ENCODE results near the gene SMO. TPM values are rescaled to one million over a fixed set of nuclear protein-coding genes. Genes with fewer than 3 reads are reported as not detected.
A peak's percentile ranks its signal among the peaks of the same experiment; 100 is the strongest.
"Not testable (repeated sequence)": the region's sequence is repeated elsewhere in the genome, so short reads cannot be mapped to it uniquely, and the experiment has no call there.

The SMO gene
- total RNA-seq, 3 donors from 2014 or later = 0.11 to 0.25 (median 0.18) TPM

DNA sequence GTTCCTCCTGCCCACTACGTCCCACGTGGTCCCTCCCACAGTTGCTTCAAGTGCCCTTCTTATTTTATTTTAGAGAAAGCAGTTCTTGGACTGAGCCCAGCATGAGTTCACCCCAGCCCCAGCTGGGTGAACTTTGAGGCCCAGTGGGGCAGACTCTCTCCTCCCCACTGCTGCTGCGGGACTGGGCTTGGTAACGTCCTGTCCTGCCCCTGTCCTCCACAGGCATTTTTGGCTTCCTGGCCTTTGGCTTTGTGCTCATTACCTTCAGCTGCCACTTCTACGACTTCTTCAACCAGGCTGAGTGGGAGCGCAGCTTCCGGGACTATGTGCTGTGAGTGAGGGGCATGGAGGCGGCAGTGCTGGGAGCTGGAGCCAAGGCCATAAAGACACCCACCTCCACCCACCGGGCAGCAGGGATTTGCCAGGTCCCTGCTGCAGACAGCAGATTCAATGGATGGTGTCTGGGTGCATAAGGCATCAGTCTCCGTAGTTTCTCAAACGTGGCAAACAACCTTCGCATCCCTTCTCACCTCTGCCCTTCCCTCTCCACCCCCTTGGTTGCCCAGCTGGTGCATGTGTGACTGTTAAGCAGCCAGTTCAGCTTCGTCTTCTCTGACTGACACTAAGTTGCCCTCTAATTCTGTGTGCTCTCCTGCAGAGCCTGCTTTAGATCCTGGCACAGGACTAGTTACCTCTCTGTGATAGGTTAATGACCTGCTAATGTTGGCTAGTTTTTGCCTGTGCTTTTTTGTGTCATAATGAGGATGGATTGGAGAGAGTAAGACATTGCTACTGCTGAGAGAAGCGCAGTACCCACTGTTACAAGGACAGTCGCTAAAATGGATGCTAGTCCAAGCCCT lies 20.9 kb downstream of the SMO start:
- H3K9me3 Mint-ChIP-seq = no peaks in the 10 kb centered on the region
- no peak overlapping the region for H3K4me3 Mint-ChIP-seq
- no peaks in the 10 kb centered on the region for H3K27me3 Mint-ChIP-seq (ENCODE audit: low read depth)
- no peaks in the 10 kb centered on the region for H3K4me1 Mint-ChIP-seq (ENCODE audit: low read depth)
- ATAC-seq (no peak), DNase-seq (no peak)
- H3K36me3 Mint-ChIP-seq (ENCODE audit: insufficient read depth) = no peaks in the 10 kb centered on the region

GRCh38 chr7:129210256-129210988 lies 22.0 kb downstream of the SMO start:
- no peaks in the 10 kb centered on the region for H3K4me1 Mint-ChIP-seq (ENCODE audit: low read depth)
- peak; percentile 88 to 90 for ATAC-seq
- no peaks in the 10 kb centered on the region for H3K36me3 Mint-ChIP-seq (ENCODE audit: insufficient read depth)
- H3K4me3 Mint-ChIP-seq = no peak overlapping the region
- no peaks in the 10 kb centered on the region for H3K27me3 Mint-ChIP-seq (ENCODE audit: low read depth)
- DNase-seq = peak; percentile 58
- H3K9me3 Mint-ChIP-seq = no peaks in the 10 kb centered on the region

GRCh38 chr7:129210989-129211312 lies 22.5 kb downstream of the SMO start:
- Mint-ChIP-seq H3K4me1 (ENCODE audit: low read depth) (no peaks in the 10 kb centered on the region), H3K9me3 (no peaks in the 10 kb centered on the region), H3K36me3 (ENCODE audit: insufficient read depth) (no peaks in the 10 kb centered on the region), H3K27me3 (ENCODE audit: low read depth) (no peaks in the 10 kb centered on the region), H3K4me3 (no peak overlapping the region)
- ATAC-seq = no peak
- no peak for DNase-seq

- ATAC-seq = no peak
- no peak for DNase-seq
- Mint-ChIP-seq H3K9me3 (no peaks in the 10 kb centered on the region), H3K27me3 (ENCODE audit: low read depth) (peaks cover 2% of the 10 kb centered on the region), H3K4me3 (no peak overlapping the region), H3K4me1 (ENCODE audit: low read depth) (no peaks in the 10 kb centered on the region), H3K36me3 (ENCODE audit: insufficient read depth) (no peaks in the 10 kb centered on the region)
These were observed 23.7 kb downstream of the SMO start for GRCh38 chr7:129212126-129212525.

GRCh38 chr7:129212596-129212995 lies 24.2 kb downstream of the SMO start:
- DNase-seq = no peak
- Mint-ChIP-seq H3K27me3 (ENCODE audit: low read depth) (peaks cover 4% of the 10 kb centered on the region), H3K4me1 (ENCODE audit: low read depth) (no peaks in the 10 kb centered on the region), H3K4me3 (no peak overlapping the region), H3K36me3 (ENCODE audit: insufficient read depth) (no peaks in the 10 kb centered on the region), H3K9me3 (no peaks in the 10 kb centered on the region)
- no peak for ATAC-seq

DNA sequence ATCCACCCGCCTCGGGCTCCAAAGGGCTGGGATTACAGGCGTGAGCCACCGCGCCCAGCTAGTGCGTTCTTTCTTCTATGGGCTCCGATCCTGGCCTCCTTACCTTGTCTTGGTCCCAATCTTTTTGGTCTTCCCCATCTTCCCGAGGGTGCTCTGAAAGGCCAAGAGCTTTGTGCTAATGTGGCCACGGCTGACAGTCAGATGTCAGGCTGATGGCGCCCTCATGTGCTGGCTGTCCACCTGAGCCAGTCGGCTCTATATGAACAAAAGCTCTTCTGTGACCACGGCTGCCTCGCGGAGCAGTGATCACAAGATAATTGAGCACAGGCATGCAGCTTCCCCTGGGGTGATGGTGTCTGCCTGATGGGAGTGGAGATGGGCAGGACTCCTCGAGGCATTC lies 25.4 kb downstream of the SMO start:
- no peaks in the 10 kb centered on the region for H3K36me3 Mint-ChIP-seq (ENCODE audit: insufficient read depth)
- no peak overlapping the region for H3K4me3 Mint-ChIP-seq
- DNase-seq (no peak), ATAC-seq (no peak)
- no peaks in the 10 kb centered on the region for H3K9me3 Mint-ChIP-seq
- H3K4me1 Mint-ChIP-seq (ENCODE audit: low read depth) = no peaks in the 10 kb centered on the region
- H3K27me3 Mint-ChIP-seq (ENCODE audit: low read depth) = peaks cover 4% of the 10 kb centered on the region

DNA sequence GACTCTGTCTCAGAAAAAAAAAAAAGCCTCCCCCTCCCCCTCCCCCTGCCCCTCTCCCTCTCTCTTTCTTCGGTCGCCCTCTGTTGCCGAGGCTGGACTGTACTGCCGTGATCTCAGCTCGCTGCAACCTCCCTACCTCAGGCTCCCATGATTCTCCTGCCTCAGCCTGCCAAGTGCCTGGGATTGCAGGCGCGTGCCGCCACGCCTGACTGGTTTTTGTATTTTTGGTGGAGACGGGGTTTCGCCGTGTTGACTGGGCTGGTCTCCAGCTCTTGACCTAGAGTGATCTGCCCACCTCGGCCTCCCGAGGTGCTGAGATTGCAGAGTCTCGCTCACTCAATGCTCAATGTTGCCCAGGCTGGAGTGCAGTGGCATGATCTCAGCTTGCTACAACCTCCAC lies 27.3 kb downstream of the SMO start:
- not testable (repeated sequence) for H3K27me3 Mint-ChIP-seq (ENCODE audit: low read depth); ATAC-seq; H3K4me3 Mint-ChIP-seq; DNase-seq; H3K36me3 Mint-ChIP-seq (ENCODE audit: insufficient read depth); H3K4me1 Mint-ChIP-seq (ENCODE audit: low read depth); H3K9me3 Mint-ChIP-seq

GRCh38 chr7:129216101-129216715 lies 27.8 kb downstream of the SMO start:
- ATAC-seq; H3K9me3 Mint-ChIP-seq; H3K4me1 Mint-ChIP-seq (ENCODE audit: low read depth); H3K36me3 Mint-ChIP-seq (ENCODE audit: insufficient read depth); H3K27me3 Mint-ChIP-seq (ENCODE audit: low read depth); H3K4me3 Mint-ChIP-seq; DNase-seq: not testable (repeated sequence)

DNA sequence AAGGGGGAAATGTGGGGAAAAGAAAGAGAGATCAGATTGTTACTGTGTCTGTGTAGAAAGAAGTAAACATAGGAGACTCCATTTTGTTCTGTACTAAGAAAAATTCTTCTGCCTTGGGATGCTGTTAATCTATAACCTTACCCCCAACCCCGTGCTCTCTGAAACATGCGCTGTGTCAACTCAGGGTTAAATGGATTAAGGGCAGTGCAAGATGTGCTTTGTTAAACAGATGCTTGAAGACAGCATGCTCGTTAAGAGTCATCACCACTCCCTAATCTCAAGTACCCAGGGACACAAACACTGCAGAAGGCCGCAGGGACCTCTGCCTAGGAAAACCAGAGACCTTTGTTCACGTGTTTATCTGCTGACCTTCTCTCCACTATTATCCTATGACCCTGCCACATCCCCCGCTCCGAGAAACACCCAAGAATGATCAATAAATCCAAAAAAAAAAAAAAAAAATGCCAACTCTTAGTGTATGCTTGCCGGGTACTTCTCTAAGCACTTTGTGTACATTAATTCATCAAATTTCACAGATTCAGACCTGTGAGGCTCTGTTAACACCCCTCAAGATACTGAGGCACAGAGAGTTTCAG lies 28.5 kb downstream of the SMO start:
- H3K4me1 Mint-ChIP-seq (ENCODE audit: low read depth); H3K36me3 Mint-ChIP-seq (ENCODE audit: insufficient read depth); H3K4me3 Mint-ChIP-seq; H3K27me3 Mint-ChIP-seq (ENCODE audit: low read depth); ATAC-seq; DNase-seq; H3K9me3 Mint-ChIP-seq: not testable (repeated sequence)

- H3K27me3 Mint-ChIP-seq (ENCODE audit: low read depth) = peaks cover 4% of the 10 kb centered on the region
- no peaks in the 10 kb centered on the region for H3K9me3 Mint-ChIP-seq
- H3K4me3 Mint-ChIP-seq = no peak overlapping the region
- peak; percentile 76 for DNase-seq
- ATAC-seq = peak; percentile 86 to 90
- no peaks in the 10 kb centered on the region for H3K36me3 Mint-ChIP-seq (ENCODE audit: insufficient read depth)
- H3K4me1 Mint-ChIP-seq (ENCODE audit: low read depth) = peaks cover 10% of the 10 kb centered on the region
These were observed 30.2 kb downstream of the SMO start for GRCh38 chr7:129218514-129219062.

DNA sequence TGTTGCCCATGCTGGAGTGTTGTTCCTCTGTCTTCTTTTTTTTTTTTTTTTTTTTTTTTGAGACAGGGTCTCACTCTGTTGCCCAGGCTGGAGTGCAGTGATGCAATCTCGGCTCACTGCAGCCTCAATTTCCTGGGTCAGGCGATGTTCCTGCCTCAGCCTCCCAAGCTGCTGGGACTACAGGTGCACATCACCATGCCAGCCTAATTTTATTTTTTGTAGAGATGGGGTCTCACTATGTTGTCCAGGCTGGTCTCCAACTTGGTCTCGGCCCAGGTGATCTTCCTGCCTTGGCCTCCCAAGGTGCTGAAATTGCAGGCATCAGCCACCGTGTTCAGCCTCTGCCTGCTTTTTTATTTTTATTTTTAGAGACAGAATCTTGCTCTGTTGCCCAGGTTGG lies 30.7 kb downstream of the SMO start:
- H3K4me1 Mint-ChIP-seq (ENCODE audit: low read depth) = peaks cover 12% of the 10 kb centered on the region
- ATAC-seq; H3K27me3 Mint-ChIP-seq (ENCODE audit: low read depth); H3K4me3 Mint-ChIP-seq; H3K36me3 Mint-ChIP-seq (ENCODE audit: insufficient read depth); H3K9me3 Mint-ChIP-seq; DNase-seq: not testable (repeated sequence)

DNA sequence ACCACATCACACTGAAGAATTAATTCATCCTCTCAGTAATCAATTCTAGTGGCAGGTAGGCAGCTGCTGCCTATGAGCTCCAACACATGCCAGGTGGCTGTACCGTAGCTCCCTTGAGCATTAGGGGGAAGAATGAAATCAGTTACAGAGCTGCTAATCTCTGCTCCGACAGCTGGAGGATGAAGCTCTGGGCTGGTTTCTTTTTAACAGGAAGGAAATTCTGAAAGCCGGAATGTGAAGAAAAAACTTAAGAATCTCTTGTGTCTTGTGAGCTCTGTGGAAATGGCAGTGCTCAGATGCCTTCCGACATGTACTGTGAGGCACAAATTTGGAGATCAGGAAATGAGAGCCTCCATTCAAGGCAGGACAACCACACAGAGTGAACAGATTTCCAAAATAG lies 33.6 kb downstream of the SMO start:
- H3K4me3 Mint-ChIP-seq = peak overlapping the region; percentile 55
- ATAC-seq = no peak
- H3K27me3 Mint-ChIP-seq (ENCODE audit: low read depth) = peaks cover 3% of the 10 kb centered on the region
- H3K36me3 Mint-ChIP-seq (ENCODE audit: insufficient read depth) = no peaks in the 10 kb centered on the region
- H3K4me1 Mint-ChIP-seq (ENCODE audit: low read depth) = peaks cover 29% of the 10 kb centered on the region
- no peaks in the 10 kb centered on the region for H3K9me3 Mint-ChIP-seq
- no peak for DNase-seq

DNA sequence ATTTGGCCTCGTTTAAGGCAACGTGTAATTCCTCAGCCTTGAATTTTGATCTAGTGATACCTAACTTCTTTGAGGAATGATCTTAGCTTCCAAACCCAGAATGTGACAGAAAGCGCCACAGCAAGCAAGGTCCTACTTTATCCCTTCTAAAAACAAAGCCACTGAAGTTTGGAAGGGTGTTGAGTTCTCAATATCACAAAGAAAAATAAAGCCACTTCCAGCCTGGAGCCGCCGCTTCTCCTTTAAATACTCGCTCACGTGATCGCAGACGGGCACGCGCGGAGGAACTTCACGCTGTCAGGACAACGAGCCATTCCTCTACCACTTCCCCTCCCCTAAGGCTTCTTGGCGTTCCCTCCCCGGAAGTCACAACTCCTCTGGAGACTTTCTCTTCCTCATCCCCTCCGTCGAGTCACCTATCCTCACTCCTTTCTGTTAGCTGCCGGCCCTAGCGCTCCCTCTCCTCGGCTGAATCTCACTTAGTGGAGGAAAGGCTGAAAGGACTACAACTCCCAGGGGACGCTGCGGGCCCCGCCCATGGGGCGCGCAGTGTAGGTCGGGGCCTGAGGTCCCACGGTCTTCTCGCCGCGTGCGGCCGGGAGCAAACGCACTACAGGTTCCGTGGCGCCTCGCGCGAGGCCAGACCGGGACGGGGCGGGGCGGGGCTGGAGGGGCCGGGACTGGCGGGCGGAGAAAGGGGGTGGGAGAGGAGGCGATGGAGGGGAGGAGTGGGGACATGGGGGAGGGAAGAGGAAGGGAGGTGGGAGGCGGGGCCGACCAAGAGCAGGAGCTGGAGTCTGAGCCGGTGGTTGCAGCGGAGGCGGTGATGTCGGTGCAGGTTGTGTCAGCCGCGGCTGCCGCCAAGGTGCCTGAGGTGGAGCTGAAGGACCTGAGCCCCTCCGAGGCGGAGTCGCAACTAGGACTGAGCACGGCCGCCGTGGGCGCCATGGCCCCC lies 36.1 kb downstream of the SMO start, which contains the start of gene AHCYL2:
Gene AHCYL2 (plus strand): TSS at position 780 of the 955 bp plus-strand sequence.
- DNase-seq (peak; percentile 97), ATAC-seq (peak; percentile 91 to 92)
- Mint-ChIP-seq H3K4me1 (ENCODE audit: low read depth) (peaks cover 37% of the 10 kb centered on the region), H3K9me3 (no peaks in the 10 kb centered on the region), H3K4me3 (peak within 1 kb of the TSS; percentile 94), H3K36me3 (ENCODE audit: insufficient read depth) (no peaks in the 10 kb centered on the region), H3K27me3 (ENCODE audit: low read depth) (no peaks in the 10 kb centered on the region)
